Kidney epithelial cell (primary cell): Measurements from ENCODE around the gene DGKB. TPM values are rescaled to one million over a fixed set of nuclear protein-coding genes. Genes with fewer than 3 reads are reported as not detected.
A peak's percentile ranks its signal among the peaks of the same experiment; 100 is the strongest.

Source experiments
- DNase-seq: peaks from one replicate; pipeline ENCODE4 v3.0.0-alpha.2; 2010; ENCODE audit warnings: low read depth
- H3K27me3 ChIP-seq: 2 replicates; pipeline ENCODE4 v1.6.0; 2011; ENCODE audit warnings: low read length; ENCODE audit not compliant: control insufficient read depth, insufficient read depth
- H3K36me3 ChIP-seq: 2 replicates; pipeline ENCODE4 v1.5.1; 2011; ENCODE audit warnings: low read length; ENCODE audit not compliant: control insufficient read depth, insufficient read depth
- H3K4me3 ChIP-seq: 2 replicates; pipeline ENCODE4 v1.5.1; 2011; ENCODE audit warnings: low read depth, mild to moderate bottlenecking, control low read depth, low read length
- CTCF ChIP-seq: IDR thresholded peaks from 2 replicates; pipeline ENCODE4 v1.5.1; 2011; ENCODE audit warnings: mild to moderate bottlenecking, moderate library complexity, low read length, control low read depth, inconsistent platforms; ENCODE audit not compliant: insufficient read depth, poor library complexity, severe bottlenecking
- total RNA-seq: library from RNA; depleted of rRNA; stranded (reverse); fragments of >200 nt; gene quantifications from 2 replicates; pipeline ENCODE4 v1.2.3, GENCODE V29; 2015

DGKB gene
- total RNA-seq, 1 donor from 2014 or later: not detected

GRCh38 chr7:14341200-14341775 is 561.3 kb downstream of the DGKB start:
- DNase-seq: no peak
- Histone ChIP-seq H3K36me3 (no peaks in the 10 kb centered on the region), H3K27me3 (no peaks in the 10 kb centered on the region), H3K4me3 (no peak overlapping the region)
- TF ChIP-seq CTCF: no peak

- TF ChIP-seq CTCF: no peak
- no peak for DNase-seq
- H3K27me3 ChIP-seq: no peaks in the 10 kb centered on the region
- H3K36me3 ChIP-seq: no peaks in the 10 kb centered on the region
- H3K4me3 ChIP-seq: no peak overlapping the region
Measured at GRCh38 chr7:14340393-14341074, 562.0 kb downstream of the DGKB start.

- Histone ChIP-seq H3K4me3 (no peak overlapping the region), H3K36me3 (no peaks in the 10 kb centered on the region), H3K27me3 (no peaks in the 10 kb centered on the region)
- no peak for TF ChIP-seq CTCF
- DNase-seq: no peak
Measured at GRCh38 chr7:14339861-14340260, 562.7 kb downstream of the DGKB start.

GRCh38 chr7:14336256-14336655 is 566.3 kb downstream of the DGKB start:
- H3K27me3 ChIP-seq: no peaks in the 10 kb centered on the region
- no peak for DNase-seq
- H3K36me3 ChIP-seq: no peaks in the 10 kb centered on the region
- no peak for TF ChIP-seq CTCF
- no peak overlapping the region for H3K4me3 ChIP-seq

GRCh38 chr7:14332155-14332554 is 570.4 kb downstream of the DGKB start:
- Histone ChIP-seq H3K36me3 (no peaks in the 10 kb centered on the region), H3K4me3 (no peak overlapping the region), H3K27me3 (no peaks in the 10 kb centered on the region)
- TF ChIP-seq CTCF: no peak
- DNase-seq: peak; percentile 23

- no peak overlapping the region for H3K4me3 ChIP-seq
- TF ChIP-seq CTCF: no peak
- H3K27me3 ChIP-seq: no peaks in the 10 kb centered on the region
- DNase-seq: no peak
- H3K36me3 ChIP-seq: no peaks in the 10 kb centered on the region
Measured at GRCh38 chr7:14324767-14325166, 577.8 kb downstream of the DGKB start.
